LHCN-M2 (cell line): ENCODE results near the gene TTC33. TPM values are rescaled to one million over a fixed set of nuclear protein-coding genes. Genes with fewer than 3 reads are reported as not detected.
A peak's percentile ranks its signal among the peaks of the same experiment; 100 is the strongest.
"Not testable (repeated sequence)": the region's sequence is repeated elsewhere in the genome, so short reads cannot be mapped to it uniquely, and the experiment has no call there.

ENCODE experiments used
- DNase-seq: peaks from one replicate; pipeline ENCODE4 v3.0.0-alpha.2; 2012; ENCODE audit warnings: low read depth
- total RNA-seq: library from RNA; depleted of rRNA; stranded (reverse); fragments of >200 nt; gene quantifications from 2 replicates; pipeline ENCODE4 v1.2.3, GENCODE V29; 2014

Gene TTC33
- total RNA-seq, 1 experiment from 2014 or later: 13.7 TPM

- DNase-seq: peak; percentile 57
Measured at GRCh38 chr5:40615586-40616170, 140.1 kb downstream of the TTC33 start.

- DNase-seq: no peak
Measured at GRCh38 chr5:40614923-40615585, 140.7 kb downstream of the TTC33 start.

GRCh38 chr5:40614466-40614865 is 141.3 kb downstream of the TTC33 start:
- no peak for DNase-seq

GRCh38 chr5:40607202-40607601 is 148.6 kb downstream of the TTC33 start:
- DNase-seq: no peak

- peak; percentile 45 for DNase-seq
Measured at GRCh38 chr5:40606077-40606765, 149.5 kb downstream of the TTC33 start.

- DNase-seq: peak; percentile 59
Measured at GRCh38 chr5:40605295-40605958, 150.3 kb downstream of the TTC33 start.

- DNase-seq: peak; percentile 30
Measured at GRCh38 chr5:40603378-40603777, 152.4 kb downstream of the TTC33 start.

GRCh38 chr5:40601198-40601868 is 154.4 kb downstream of the TTC33 start:
- no peak for DNase-seq

- DNase-seq: no peak
Measured at GRCh38 chr5:40600383-40600782, 155.4 kb downstream of the TTC33 start.

GRCh38 chr5:40599676-40600075 is 156.1 kb downstream of the TTC33 start:
- DNase-seq: no peak

- no peak for DNase-seq
Measured at GRCh38 chr5:40594811-40595210, 160.9 kb downstream of the TTC33 start.

GRCh38 chr5:40591727-40592396 is 163.9 kb downstream of the TTC33 start:
- DNase-seq: not testable (repeated sequence)

GRCh38 chr5:40587376-40587775 is 168.4 kb downstream of the TTC33 start:
- DNase-seq: no peak

GRCh38 chr5:40585537-40586267 is 170.1 kb downstream of the TTC33 start:
- DNase-seq: no peak

GRCh38 chr5:40584054-40584453 is 171.7 kb downstream of the TTC33 start:
- DNase-seq: no peak

GRCh38 chr5:40578501-40579451 is 177.0 kb downstream of the TTC33 start:
- DNase-seq: no peak

GRCh38 chr5:40577718-40578117 is 178.0 kb downstream of the TTC33 start:
- no peak for DNase-seq

GRCh38 chr5:40575921-40576320 is 179.8 kb downstream of the TTC33 start:
- no peak for DNase-seq

GRCh38 chr5:40575411-40575810 is 180.3 kb downstream of the TTC33 start:
- no peak for DNase-seq
